DOHH2 (cell line): Measurements from ENCODE around the gene SLC22A1.

Experiments
- H3F3A ChIP-seq: fragments of 200-600 bp; sonication (generic), shearing (Covaris generic); 2 replicates; pipeline ENCODE4 v1.6.0; 2016; ENCODE audit warnings: antibody characterized with exemption, mild to moderate bottlenecking; ENCODE audit not compliant: control insufficient read depth, insufficient read depth
- H3K27ac ChIP-seq: fragments of 200-600 bp; sonication (generic); 2 replicates; pipeline ENCODE4 v1.5.1; 2014; ENCODE audit warnings: low read depth, mild to moderate bottlenecking, low read length, moderate library complexity
- H3K27me3 ChIP-seq: fragments of 200-600 bp; sonication (generic); 2 replicates; pipeline ENCODE4 v1.6.1; 2014; ENCODE audit warnings: mild to moderate bottlenecking, low read length, mixed read lengths; ENCODE audit not compliant: control insufficient read depth
- H3K36me3 ChIP-seq: fragments of 200-600 bp; sonication (generic); 2 replicates; pipeline ENCODE4 v1.6.1; 2014; ENCODE audit warnings: mild to moderate bottlenecking, low read length, moderate library complexity, mixed read lengths; ENCODE audit not compliant: control insufficient read depth
- H3K4me1 ChIP-seq: fragments of 200-600 bp; sonication (generic); 2 replicates; pipeline ENCODE4 v1.6.1; 2014; ENCODE audit warnings: mild to moderate bottlenecking, low read length, mixed read lengths; ENCODE audit not compliant: control insufficient read depth
- H3K4me2 ChIP-seq: fragments of 200-600 bp; sonication (generic); 2 replicates; pipeline ENCODE4 v1.6.0; 2014; ENCODE audit warnings: mild to moderate bottlenecking, low read length, moderate library complexity
- H3K4me3 ChIP-seq: fragments of 200-600 bp; sonication (generic); 2 replicates; pipeline ENCODE4 v1.5.1; 2014; ENCODE audit warnings: mild to moderate bottlenecking, low read length, mixed read lengths
- H3K79me2 ChIP-seq: fragments of 200-600 bp; sonication (generic); 2 replicates; pipeline ENCODE4 v1.6.1; 2014; ENCODE audit warnings: mild to moderate bottlenecking, low read length, mixed read lengths; ENCODE audit not compliant: control insufficient read depth
- H3K9me2 ChIP-seq: fragments of 200-600 bp; sonication (generic); replicated peaks from 2 replicates; pipeline ENCODE4 v1.6.1; 2014; ENCODE audit warnings: mild to moderate bottlenecking, low read length, mixed read lengths; ENCODE audit not compliant: control insufficient read depth
- H3K9me3 ChIP-seq: fragments of 200-600 bp; sonication (generic); 2 replicates; pipeline ENCODE4 v1.6.1; 2014; ENCODE audit warnings: antibody characterized with exemption, low read length, mixed read lengths; ENCODE audit not compliant: control insufficient read depth, insufficient read depth
- H4K20me1 ChIP-seq: fragments of 200-600 bp; sonication (generic); 2 replicates; pipeline ENCODE4 v1.6.0; 2014; ENCODE audit warnings: low read depth, mild to moderate bottlenecking, antibody characterized with exemption, low read length, moderate library complexity; ENCODE audit not compliant: control insufficient read depth, insufficient read depth
- EZH2phosphoT487 ChIP-seq: fragments of 200-600 bp; sonication (generic); IDR thresholded peaks from 2 replicates; pipeline ENCODE4 v1.6.1; 2017; ENCODE audit warnings: borderline replicate concordance, mild to moderate bottlenecking, antibody characterized with exemption, low read length, moderate library complexity, mixed read lengths
- TF ChIP-seq, protein P1 (sequence below): fragments of 200-600 bp; sonication (generic); IDR thresholded peaks from one replicate; pipeline ENCODE4 v1.5.1; 2014; ENCODE audit warnings: antibody characterized with exemption, mild to moderate bottlenecking, low read depth, low read length; ENCODE audit not compliant: poor library complexity, severe bottlenecking

The SLC22A1 gene

DNA sequence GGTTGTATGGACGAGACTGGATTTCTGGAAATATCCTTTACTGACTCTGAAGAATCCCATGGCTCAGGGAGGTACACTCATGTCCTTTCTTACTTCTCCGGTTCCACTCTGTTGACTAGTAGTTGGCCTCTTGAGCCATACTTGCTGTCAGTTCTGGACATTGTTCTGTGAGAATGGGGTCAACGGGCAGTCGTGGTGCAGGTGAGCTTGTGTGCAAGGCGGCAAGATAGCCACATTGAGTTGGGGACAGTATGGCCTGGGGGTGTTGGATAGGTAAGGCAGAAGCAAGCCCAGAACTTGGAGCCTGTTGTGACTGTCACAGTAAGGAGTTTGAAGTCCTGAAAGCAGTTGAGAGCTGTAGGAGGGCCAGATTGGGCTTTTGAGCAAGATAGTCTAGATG, 13.5 kb upstream of the SLC22A1 start:
- no peaks in the 10 kb centered on the region for H3K9me2 ChIP-seq
- H4K20me1 ChIP-seq, result no peaks in the 10 kb centered on the region
- H3K4me3 ChIP-seq, result no peak overlapping the region
- peaks cover 15% of the 10 kb centered on the region for H3K36me3 ChIP-seq
- no peaks in the 10 kb centered on the region for H3K79me2 ChIP-seq
- H3K4me1 ChIP-seq, result no peaks in the 10 kb centered on the region
- TF ChIP-seq EZH2phosphoT487, result no peak
- TF ChIP-seq, protein P1, sequence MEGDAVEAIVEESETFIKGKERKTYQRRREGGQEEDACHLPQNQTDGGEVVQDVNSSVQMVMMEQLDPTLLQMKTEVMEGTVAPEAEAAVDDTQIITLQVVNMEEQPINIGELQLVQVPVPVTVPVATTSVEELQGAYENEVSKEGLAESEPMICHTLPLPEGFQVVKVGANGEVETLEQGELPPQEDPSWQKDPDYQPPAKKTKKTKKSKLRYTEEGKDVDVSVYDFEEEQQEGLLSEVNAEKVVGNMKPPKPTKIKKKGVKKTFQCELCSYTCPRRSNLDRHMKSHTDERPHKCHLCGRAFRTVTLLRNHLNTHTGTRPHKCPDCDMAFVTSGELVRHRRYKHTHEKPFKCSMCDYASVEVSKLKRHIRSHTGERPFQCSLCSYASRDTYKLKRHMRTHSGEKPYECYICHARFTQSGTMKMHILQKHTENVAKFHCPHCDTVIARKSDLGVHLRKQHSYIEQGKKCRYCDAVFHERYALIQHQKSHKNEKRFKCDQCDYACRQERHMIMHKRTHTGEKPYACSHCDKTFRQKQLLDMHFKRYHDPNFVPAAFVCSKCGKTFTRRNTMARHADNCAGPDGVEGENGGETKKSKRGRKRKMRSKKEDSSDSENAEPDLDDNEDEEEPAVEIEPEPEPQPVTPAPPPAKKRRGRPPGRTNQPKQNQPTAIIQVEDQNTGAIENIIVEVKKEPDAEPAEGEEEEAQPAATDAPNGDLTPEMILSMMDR, result no peak
- H3K4me2 ChIP-seq, result no peak overlapping the region
- no peak overlapping the region for H3K27ac ChIP-seq
- no peaks in the 10 kb centered on the region for H3F3A ChIP-seq
- H3K27me3 ChIP-seq, result no peaks in the 10 kb centered on the region
- H3K9me3 ChIP-seq, result no peaks in the 10 kb centered on the region

DNA sequence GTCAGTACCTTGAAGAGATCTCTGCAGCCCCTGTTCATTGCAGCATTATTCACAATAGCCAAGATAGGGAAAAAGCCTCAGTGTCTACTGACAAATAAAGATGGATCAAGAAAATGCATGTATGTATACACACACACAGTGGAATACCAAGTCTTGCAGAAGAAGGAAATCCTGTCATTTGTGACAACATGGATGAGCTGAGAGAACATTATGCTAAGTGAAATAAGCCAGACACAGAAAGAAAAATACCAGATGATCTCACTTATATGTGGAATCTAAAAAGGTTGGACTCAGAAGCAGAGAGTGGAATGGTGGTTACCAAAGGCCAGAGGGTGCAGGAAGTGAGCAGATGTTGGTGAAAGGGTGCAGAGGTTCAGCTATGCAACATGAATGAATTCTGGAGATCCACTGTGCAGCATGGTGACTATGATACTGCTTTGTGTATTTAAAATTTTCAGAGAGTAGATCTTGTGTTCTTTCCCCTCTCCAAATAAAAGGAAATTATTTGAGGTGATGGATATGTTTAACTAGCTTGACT, 11.0 kb upstream of the SLC22A1 start:
- H3K79me2 ChIP-seq, result no peaks in the 10 kb centered on the region
- H3K27me3 ChIP-seq, result no peaks in the 10 kb centered on the region
- H3K4me1 ChIP-seq, result no peaks in the 10 kb centered on the region
- no peak overlapping the region for H3K4me2 ChIP-seq
- no peaks in the 10 kb centered on the region for H3K36me3 ChIP-seq
- no peak for TF ChIP-seq EZH2phosphoT487
- TF ChIP-seq, protein P1, result no peak
- H3F3A ChIP-seq, result no peaks in the 10 kb centered on the region
- no peaks in the 10 kb centered on the region; the same call in 1 of the 2 replicates for H3K9me3 ChIP-seq
- no peak overlapping the region for H3K27ac ChIP-seq
- H3K9me2 ChIP-seq, result no peaks in the 10 kb centered on the region
- H3K4me3 ChIP-seq, result no peak overlapping the region
- H4K20me1 ChIP-seq, result no peaks in the 10 kb centered on the region

DNA sequence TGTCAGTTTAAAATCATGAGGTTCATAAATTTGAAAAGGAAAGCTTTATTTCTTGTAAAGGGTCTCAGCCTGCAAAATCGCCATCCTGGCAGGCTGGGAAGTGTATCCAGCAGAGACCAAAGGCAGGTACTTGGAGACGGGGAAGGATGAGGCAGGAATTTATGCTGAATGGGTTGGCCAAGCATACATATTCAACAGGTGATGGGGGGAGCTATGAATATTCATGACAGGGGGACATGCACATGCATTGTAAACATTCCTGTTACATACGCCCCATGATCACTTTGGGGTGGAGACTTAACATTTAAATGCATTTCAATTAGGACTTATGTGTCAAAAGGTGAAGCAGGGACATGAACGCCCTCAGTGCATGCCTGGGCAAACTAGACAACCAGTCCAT, 9.8 kb upstream of the SLC22A1 start:
- H4K20me1 ChIP-seq, result no peaks in the 10 kb centered on the region
- H3K9me3 ChIP-seq, result no peaks in the 10 kb centered on the region; the same call in 1 of the 2 replicates
- H3K4me1 ChIP-seq, result no peaks in the 10 kb centered on the region
- H3K27me3 ChIP-seq, result no peaks in the 10 kb centered on the region
- TF ChIP-seq, protein P1, result no peak
- no peak for TF ChIP-seq EZH2phosphoT487
- H3K79me2 ChIP-seq, result no peaks in the 10 kb centered on the region
- no peak overlapping the region for H3K27ac ChIP-seq
- no peak overlapping the region for H3K4me3 ChIP-seq
- H3F3A ChIP-seq, result no peaks in the 10 kb centered on the region
- H3K4me2 ChIP-seq, result no peak overlapping the region
- H3K9me2 ChIP-seq, result no peaks in the 10 kb centered on the region
- H3K36me3 ChIP-seq, result no peaks in the 10 kb centered on the region
